ENCODE results near the gene ZNF397. TPM values are rescaled to one million over a fixed set of nuclear protein-coding genes. Genes with fewer than 3 reads are reported as not detected.

Gene ZNF397
- 38.1 TPM for total RNA-seq

DNA sequence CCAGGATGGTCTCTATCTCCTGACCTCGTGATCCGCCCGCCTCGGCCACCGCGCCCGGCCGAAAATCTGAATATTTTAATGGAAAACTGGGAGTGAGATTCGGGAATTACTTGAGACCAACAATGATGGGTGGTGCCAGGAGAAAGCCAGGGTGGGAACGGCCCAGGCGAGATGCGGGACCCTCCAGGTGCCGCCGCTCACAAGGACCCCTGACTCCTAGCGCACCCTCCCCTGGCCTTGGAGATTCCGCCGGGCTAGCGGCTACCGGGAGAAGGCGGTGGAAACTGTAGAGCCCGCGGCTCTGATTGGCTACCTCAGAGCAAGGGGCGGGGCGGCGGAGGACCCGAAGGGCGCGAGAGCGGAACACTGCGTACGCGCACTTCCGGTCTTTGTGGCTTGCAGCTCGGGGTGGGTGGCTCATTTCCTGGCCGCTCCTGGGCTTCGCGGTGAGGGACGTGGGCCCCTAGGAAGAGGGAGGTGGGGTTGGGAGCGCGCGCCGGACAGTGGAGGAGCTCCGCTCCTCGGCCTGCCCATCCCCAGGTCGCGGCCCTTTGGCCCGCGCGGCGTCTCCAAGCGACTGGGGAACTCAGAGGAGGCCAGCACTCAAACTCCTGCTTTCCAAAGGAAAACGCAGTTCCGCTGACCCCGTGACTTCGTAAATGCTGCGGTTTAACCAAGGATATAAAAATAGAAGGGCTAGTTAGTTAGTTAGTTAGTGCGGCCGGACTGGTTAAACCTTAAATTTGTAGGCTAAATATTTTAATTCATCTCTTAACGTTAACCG is at the start of gene ZNF397:
TSS of gene ZNF397 (plus strand) at position 371 of the 784 bp plus-strand sequence. CDS start 1,437 bp downstream, outside the sequence.

DNA sequence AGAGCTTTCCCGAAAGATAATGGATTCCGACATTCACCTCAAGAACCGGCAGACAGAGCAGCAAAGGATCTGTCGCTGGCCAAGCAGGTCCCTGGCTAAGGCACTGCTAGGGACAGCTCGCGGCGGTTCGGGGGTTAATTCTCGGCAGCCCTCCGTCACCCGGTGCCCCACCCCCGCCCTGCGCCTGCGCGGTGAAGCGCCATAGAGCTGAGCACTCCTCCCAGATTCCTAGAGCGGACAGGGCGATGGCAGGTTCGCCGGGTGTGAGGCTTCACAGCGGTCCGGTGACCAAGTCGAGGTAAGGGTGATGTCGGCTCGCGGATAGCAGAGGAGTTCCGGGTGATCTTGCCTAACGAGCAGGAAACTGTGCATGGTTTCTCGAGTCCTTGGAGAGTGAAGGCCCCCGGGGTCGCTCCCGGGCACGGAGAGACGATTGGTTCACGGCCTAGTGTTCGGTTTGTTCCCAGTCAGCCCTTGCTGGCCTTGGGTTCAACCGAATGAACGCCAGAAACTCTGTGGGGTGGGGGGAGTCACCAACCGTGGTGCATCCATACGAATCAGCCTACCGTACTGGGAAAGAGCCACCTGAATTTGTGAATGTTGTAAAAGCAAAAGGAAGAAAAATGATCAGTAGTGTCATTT is 49.4 kb downstream of the ZNF397 start, which contains the start of gene ZSCAN30:
TSS of gene ZSCAN30 (minus strand) at position 136 of the 642 bp plus-strand sequence. CDS start 25,877 bp downstream, outside the sequence.

Other genes with a start within 250 kb of the ZNF397 start
- 18.3 TPM for gene MAPRE2, start 199.6 kb upstream of the ZNF397 start, total RNA-seq
- 29.4 TPM for gene ZSCAN30, start 49.2 kb downstream of the ZNF397 start, total RNA-seq
- gene ZNF24, start 103.4 kb downstream of the ZNF397 start, total RNA-seq: 45.5 TPM
- gene ZNF396, start 136.3 kb downstream of the ZNF397 start, total RNA-seq: 3.9 TPM

Data from metanephros (tissue), 1 donor.